ENCODE results near the gene TIMM22.

Gene TIMM22

DNA sequence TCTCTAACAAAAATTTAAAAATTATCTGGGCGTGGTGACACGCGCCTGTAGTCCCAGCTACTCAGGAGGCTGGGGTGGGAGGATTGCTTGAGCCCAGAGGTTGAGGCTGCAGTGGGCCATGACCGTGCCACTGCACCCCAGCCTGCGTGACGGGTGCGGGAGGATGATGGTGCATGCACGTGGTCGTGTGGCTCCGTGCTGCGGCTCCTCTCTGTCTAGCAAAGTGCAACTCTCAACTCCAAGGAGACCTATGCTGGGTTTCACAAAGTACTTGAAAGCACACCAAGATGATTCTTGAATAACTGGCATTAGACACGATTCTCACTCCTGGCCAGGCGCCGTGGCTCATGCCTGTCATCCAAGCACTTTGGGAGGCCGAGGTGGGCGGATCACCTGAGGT is 43.2 kb upstream of the TIMM22 start:
- DNase-seq (ENCODE audit: extremely low read depth, insufficient read length): no peak
- Histone ChIP-seq H3K27me3 (replicated peaks; ENCODE audit: control insufficient read depth, insufficient read depth, low read length) (no peaks in the 10 kb centered on the region), H3K4me3 (replicated peaks; ENCODE audit: low read depth, low read length) (no peak overlapping the region), H3K36me3 (ENCODE audit: control insufficient read depth, insufficient read depth, low read length) (no peaks in the 10 kb centered on the region)
- TF ChIP-seq, protein P1, sequence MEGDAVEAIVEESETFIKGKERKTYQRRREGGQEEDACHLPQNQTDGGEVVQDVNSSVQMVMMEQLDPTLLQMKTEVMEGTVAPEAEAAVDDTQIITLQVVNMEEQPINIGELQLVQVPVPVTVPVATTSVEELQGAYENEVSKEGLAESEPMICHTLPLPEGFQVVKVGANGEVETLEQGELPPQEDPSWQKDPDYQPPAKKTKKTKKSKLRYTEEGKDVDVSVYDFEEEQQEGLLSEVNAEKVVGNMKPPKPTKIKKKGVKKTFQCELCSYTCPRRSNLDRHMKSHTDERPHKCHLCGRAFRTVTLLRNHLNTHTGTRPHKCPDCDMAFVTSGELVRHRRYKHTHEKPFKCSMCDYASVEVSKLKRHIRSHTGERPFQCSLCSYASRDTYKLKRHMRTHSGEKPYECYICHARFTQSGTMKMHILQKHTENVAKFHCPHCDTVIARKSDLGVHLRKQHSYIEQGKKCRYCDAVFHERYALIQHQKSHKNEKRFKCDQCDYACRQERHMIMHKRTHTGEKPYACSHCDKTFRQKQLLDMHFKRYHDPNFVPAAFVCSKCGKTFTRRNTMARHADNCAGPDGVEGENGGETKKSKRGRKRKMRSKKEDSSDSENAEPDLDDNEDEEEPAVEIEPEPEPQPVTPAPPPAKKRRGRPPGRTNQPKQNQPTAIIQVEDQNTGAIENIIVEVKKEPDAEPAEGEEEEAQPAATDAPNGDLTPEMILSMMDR (IDR thresholded peaks at IDR 0.05; ENCODE audit: insufficient read depth, low read length, poor library complexity, severe bottlenecking): no peak

- TF ChIP-seq, protein P1 (IDR thresholded peaks at IDR 0.05; ENCODE audit: insufficient read depth, low read length, poor library complexity, severe bottlenecking): no peak
- Histone ChIP-seq H3K27me3 (replicated peaks; ENCODE audit: control insufficient read depth, insufficient read depth, low read length) (no peaks in the 10 kb centered on the region), H3K4me3 (replicated peaks; ENCODE audit: low read depth, low read length) (no peak overlapping the region), H3K36me3 (ENCODE audit: control insufficient read depth, insufficient read depth, low read length) (no peaks in the 10 kb centered on the region)
- no peak for DNase-seq (ENCODE audit: extremely low read depth, insufficient read length)
Observed at GRCh38 chr17:954431-955164, 42.3 kb upstream of the TIMM22 start.

DNA sequence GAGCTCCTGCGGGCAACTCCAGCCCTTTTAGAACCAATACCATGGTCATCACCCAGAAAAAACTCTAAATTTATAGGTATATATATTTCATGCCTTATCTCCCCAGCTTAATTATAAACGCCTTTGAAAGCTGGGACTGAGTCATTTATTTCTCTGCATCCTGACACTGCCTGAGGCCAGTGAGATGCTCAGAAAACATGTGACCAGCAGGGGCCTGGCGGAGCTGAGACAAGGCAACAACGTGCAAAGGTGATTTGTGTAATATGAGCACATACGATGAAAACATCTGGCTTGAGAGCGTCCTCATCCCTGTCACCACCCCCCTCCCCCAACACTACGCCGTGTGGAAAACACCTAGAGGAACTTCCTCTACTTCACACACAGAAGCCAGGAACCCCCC is 40.0 kb upstream of the TIMM22 start:
- no peak for DNase-seq (ENCODE audit: extremely low read depth, insufficient read length)
- TF ChIP-seq, protein P1 (IDR thresholded peaks at IDR 0.05; ENCODE audit: insufficient read depth, low read length, poor library complexity, severe bottlenecking): no peak
- Histone ChIP-seq H3K4me3 (replicated peaks; ENCODE audit: low read depth, low read length) (no peak overlapping the region), H3K36me3 (ENCODE audit: control insufficient read depth, insufficient read depth, low read length) (no peaks in the 10 kb centered on the region), H3K27me3 (replicated peaks; ENCODE audit: control insufficient read depth, insufficient read depth, low read length) (no peaks in the 10 kb centered on the region)

GRCh38 chr17:957856-958421 is 39.0 kb upstream of the TIMM22 start:
- DNase-seq (ENCODE audit: extremely low read depth, insufficient read length): no peak
- Histone ChIP-seq H3K27me3 (replicated peaks; ENCODE audit: control insufficient read depth, insufficient read depth, low read length) (no peaks in the 10 kb centered on the region), H3K36me3 (ENCODE audit: control insufficient read depth, insufficient read depth, low read length) (no peaks in the 10 kb centered on the region), H3K4me3 (replicated peaks; ENCODE audit: low read depth, low read length) (no peak overlapping the region)
- TF ChIP-seq, protein P1 (IDR thresholded peaks at IDR 0.05; ENCODE audit: insufficient read depth, low read length, poor library complexity, severe bottlenecking): no peak

DNA sequence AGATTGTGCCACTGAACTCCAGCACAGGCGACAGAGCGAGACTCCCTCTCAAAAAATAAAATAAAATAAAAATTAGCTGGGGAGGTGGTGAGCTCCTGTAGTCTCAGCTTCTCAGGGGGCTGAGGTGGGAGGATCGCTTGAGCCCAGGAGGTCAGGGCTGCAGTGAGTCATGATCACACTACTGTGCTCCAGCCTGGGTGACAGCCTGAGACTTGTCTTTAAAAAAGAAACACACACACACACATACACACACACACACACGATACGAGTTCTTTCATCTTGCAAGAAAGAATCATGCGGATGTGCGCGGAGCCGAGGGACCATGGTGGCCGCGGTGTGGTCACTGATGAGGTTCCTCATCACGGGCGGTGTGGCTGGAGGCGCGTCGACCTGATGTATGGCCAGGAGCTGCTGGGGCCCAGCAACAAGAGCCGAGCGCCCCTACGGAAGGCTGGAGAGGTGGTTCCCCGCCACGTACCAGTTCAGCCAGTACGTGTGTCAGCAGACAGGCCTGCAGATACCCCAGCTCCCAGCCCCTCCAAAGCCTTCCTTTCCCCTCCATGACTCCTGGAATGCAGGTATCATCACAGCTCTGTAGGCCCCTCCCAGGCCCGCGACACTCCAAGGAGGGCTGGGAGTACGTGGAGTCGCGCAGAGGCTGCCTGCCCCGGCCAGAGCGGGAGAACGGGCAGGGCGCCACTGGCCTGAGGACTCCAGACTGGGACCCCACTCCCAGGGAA is 38.0 kb upstream of the TIMM22 start:
- Histone ChIP-seq H3K27me3 (replicated peaks; ENCODE audit: control insufficient read depth, insufficient read depth, low read length) (no peaks in the 10 kb centered on the region), H3K36me3 (ENCODE audit: control insufficient read depth, insufficient read depth, low read length) (no peaks in the 10 kb centered on the region), H3K4me3 (replicated peaks; ENCODE audit: low read depth, low read length) (no peak overlapping the region)
- TF ChIP-seq, protein P1 (IDR thresholded peaks at IDR 0.05; ENCODE audit: insufficient read depth, low read length, poor library complexity, severe bottlenecking): no peak
- no peak for DNase-seq (ENCODE audit: extremely low read depth, insufficient read length)
